ENCODE results near the gene ENO1. TPM values are rescaled to one million over a fixed set of nuclear protein-coding genes. Genes with fewer than 3 reads are reported as not detected.

ENO1 gene
- total and polyA plus RNA-seq, 2 experiments from 2014 or later: 910 to 1,831 TPM

- H4K20me1 ChIP-seq (replicated peaks; ENCODE audit: insufficient read depth): no peaks in the 10 kb centered on the region
- no peak overlapping the region for H3K27ac Mint-ChIP-seq
- H3K4me1 ChIP-seq (ENCODE audit: insufficient read depth): peaks cover 8% of the 10 kb centered on the region; the same call in 1 of the 2 replicates
- TF ChIP-seq ZNF331 (CRISPR knock-in tag; IDR thresholded peaks at IDR 0.05; ENCODE audit: low read depth) (no peak), CTCF (conservative IDR thresholded peaks at IDR 0.05; ENCODE audit: low read depth in 2 of 2) (no peak), EZH2phosphoT487 (IDR thresholded peaks at IDR 0.05; ENCODE audit: unreplicated experiment) (no peak), POLR2AphosphoS5 (IDR thresholded peaks at IDR 0.05; ENCODE audit: low read depth) (no peak), ZNF114 (CRISPR knock-in tag; IDR thresholded peaks at IDR 0.05) (no peak), NANOG (IDR thresholded peaks at IDR 0.05; ENCODE audit: borderline replicate concordance) (no peak), EZH2 (IDR thresholded peaks at IDR 0.05; ENCODE audit: low read depth, unreplicated experiment) (no peak), JUNB (IDR thresholded peaks at IDR 0.05; ENCODE audit: unreplicated experiment) (no peak), STAT1 (IDR thresholded peaks at IDR 0.05; ENCODE audit: unreplicated experiment) (no peak), ZNF462 (CRISPR knock-in tag; IDR thresholded peaks at IDR 0.05) (no peak), CREB1 (CRISPR knock-in tag; IDR thresholded peaks at IDR 0.05; ENCODE audit: low read depth) (no peak)
- TF ChIP-seq, protein P1, sequence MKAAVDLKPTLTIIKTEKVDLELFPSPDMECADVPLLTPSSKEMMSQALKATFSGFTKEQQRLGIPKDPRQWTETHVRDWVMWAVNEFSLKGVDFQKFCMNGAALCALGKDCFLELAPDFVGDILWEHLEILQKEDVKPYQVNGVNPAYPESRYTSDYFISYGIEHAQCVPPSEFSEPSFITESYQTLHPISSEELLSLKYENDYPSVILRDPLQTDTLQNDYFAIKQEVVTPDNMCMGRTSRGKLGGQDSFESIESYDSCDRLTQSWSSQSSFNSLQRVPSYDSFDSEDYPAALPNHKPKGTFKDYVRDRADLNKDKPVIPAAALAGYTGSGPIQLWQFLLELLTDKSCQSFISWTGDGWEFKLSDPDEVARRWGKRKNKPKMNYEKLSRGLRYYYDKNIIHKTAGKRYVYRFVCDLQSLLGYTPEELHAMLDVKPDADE (IDR thresholded peaks at IDR 0.05): no peak
- TF ChIP-seq, protein P2, sequence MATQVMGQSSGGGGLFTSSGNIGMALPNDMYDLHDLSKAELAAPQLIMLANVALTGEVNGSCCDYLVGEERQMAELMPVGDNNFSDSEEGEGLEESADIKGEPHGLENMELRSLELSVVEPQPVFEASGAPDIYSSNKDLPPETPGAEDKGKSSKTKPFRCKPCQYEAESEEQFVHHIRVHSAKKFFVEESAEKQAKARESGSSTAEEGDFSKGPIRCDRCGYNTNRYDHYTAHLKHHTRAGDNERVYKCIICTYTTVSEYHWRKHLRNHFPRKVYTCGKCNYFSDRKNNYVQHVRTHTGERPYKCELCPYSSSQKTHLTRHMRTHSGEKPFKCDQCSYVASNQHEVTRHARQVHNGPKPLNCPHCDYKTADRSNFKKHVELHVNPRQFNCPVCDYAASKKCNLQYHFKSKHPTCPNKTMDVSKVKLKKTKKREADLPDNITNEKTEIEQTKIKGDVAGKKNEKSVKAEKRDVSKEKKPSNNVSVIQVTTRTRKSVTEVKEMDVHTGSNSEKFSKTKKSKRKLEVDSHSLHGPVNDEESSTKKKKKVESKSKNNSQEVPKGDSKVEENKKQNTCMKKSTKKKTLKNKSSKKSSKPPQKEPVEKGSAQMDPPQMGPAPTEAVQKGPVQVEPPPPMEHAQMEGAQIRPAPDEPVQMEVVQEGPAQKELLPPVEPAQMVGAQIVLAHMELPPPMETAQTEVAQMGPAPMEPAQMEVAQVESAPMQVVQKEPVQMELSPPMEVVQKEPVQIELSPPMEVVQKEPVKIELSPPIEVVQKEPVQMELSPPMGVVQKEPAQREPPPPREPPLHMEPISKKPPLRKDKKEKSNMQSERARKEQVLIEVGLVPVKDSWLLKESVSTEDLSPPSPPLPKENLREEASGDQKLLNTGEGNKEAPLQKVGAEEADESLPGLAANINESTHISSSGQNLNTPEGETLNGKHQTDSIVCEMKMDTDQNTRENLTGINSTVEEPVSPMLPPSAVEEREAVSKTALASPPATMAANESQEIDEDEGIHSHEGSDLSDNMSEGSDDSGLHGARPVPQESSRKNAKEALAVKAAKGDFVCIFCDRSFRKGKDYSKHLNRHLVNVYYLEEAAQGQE (IDR thresholded peaks at IDR 0.05; ENCODE audit: unreplicated experiment): no peak
- no peaks in the 10 kb centered on the region for H3K36me3 Mint-ChIP-seq (ENCODE audit: low read depth)
- no peaks in the 10 kb centered on the region for H3K79me2 ChIP-seq (replicated peaks; ENCODE audit: insufficient read depth)
- H3K36me3 ChIP-seq (ENCODE audit: insufficient read depth): no peaks in the 10 kb centered on the region
- H3K4me3 ChIP-seq: no peak overlapping the region
- H2AFZ ChIP-seq: peak overlapping the region; percentile 81; the same call in 1 of the 2 replicates
- 0 out of 2 replicates have a peak, but pooled peaks cover 3% of the 10 kb centered on the region for H3K9me2 ChIP-seq (ENCODE audit: insufficient read depth)
- H3K4me2 ChIP-seq: no peak overlapping the region
- DNase-seq (ENCODE audit: low spot score) (no peak), ATAC-seq (no peak)
- H3K4me3 Mint-ChIP-seq: no peak overlapping the region
- H3F3A ChIP-seq (replicated peaks; ENCODE audit: low read depth): peaks cover 5% of the 10 kb centered on the region; the same call in 1 of the 2 replicates
- peaks cover 9% of the 10 kb centered on the region for H3K4me1 Mint-ChIP-seq
- H3K27me3 ChIP-seq (ENCODE audit: insufficient read depth): no peaks in the 10 kb centered on the region
- H3K9me3 Mint-ChIP-seq: no peaks in the 10 kb centered on the region; the same call in 2 of the 3 replicates
- peaks cover 2% of the 10 kb centered on the region for H3K27me3 Mint-ChIP-seq (ENCODE audit: insufficient read depth, low read depth, poor library complexity)
- H3K27ac ChIP-seq (ENCODE audit: low read depth): no peak overlapping the region
Observed at GRCh38 chr1:8903908-8904650, 25.6 kb upstream of the ENO1 start.
